ENCODE measurements around the gene TPST1. TPM values are rescaled to one million over a fixed set of nuclear protein-coding genes. Genes with fewer than 3 reads are reported as not detected.

TPST1 gene
- polyA plus RNA-seq, 1 donor (not counting 4 experiments of a cell fraction or from before 2014, with no cell fraction given): 48.5 TPM

GRCh38 chr7:66183700-66184099 is 21.4 kb upstream of the TPST1 start:
- no peaks in the 10 kb centered on the region for H4K20me1 ChIP-seq (ENCODE audit: control insufficient read depth, extremely low read depth, insufficient read depth, low read length)
- no peak overlapping the region for H3K9ac ChIP-seq (ENCODE audit: control insufficient read depth, extremely low read depth, insufficient read depth, low read length)
- no peaks in the 10 kb centered on the region for H3K79me2 ChIP-seq (ENCODE audit: control insufficient read depth, insufficient read depth, low read length)
- H3K27me3 ChIP-seq (ENCODE audit: control insufficient read depth, extremely low read depth, insufficient read depth, low read length): no peaks in the 10 kb centered on the region
- FAIRE-seq (no peak), DNase-seq (ENCODE audit: low read depth, low spot score) (no peak)
- H3K36me3 ChIP-seq (ENCODE audit: control insufficient read depth in 2 of 2, extremely low read depth in 1 of 2, insufficient read depth in 2 of 2, low read length in 2 of 2): no peaks in the 10 kb centered on the region
- H3K9me1 ChIP-seq (ENCODE audit: control insufficient read depth, extremely low read depth, insufficient read depth, low read length): no peaks in the 10 kb centered on the region
- H3K4me3 ChIP-seq (ENCODE audit: control insufficient read depth in 2 of 3, extremely low read depth in 1 of 3, insufficient read depth in 2 of 3, low read depth in 1 of 3, low read length in 3 of 3): no peak overlapping the region
- dilution Hi-C loops (cut with MboI; ENCODE audit: extremely low pct_ligation_motif_present, low sequenced_read_pairs): no loop called here
- TF ChIP-seq EZH2 (IDR thresholded peaks at IDR 0.05; ENCODE audit: low read length) (no peak), CTCF (optimal IDR thresholded peaks at IDR 0.05 in 1 of 3, IDR thresholded peaks at IDR 0.05 in 1 of 3, conservative IDR thresholded peaks at IDR 0.05 in 1 of 3; ENCODE audit: extremely low read depth in 1 of 3, insufficient read depth in 2 of 3, low read length in 3 of 3) (no peak)
- H3K4me1 ChIP-seq (ENCODE audit: control insufficient read depth, extremely low read depth, insufficient read depth, low read length): no peaks in the 10 kb centered on the region
- H3K4me2 ChIP-seq (ENCODE audit: control insufficient read depth, extremely low read depth, insufficient read depth, low read depth, low read length): no peak overlapping the region
- H3K9me3 ChIP-seq (ENCODE audit: control insufficient read depth, low read depth, low read length): no peaks in the 10 kb centered on the region
- no peak overlapping the region for H3K27ac ChIP-seq (ENCODE audit: control insufficient read depth, insufficient read depth, low read length)
- no peak overlapping the region for H2AFZ ChIP-seq (ENCODE audit: control insufficient read depth, low read length)

GRCh38 chr7:66185680-66186187 is 19.4 kb upstream of the TPST1 start:
- dilution Hi-C loops (cut with MboI; ENCODE audit: extremely low pct_ligation_motif_present, low sequenced_read_pairs): no loop called here
- Histone ChIP-seq H3K27ac (ENCODE audit: control insufficient read depth, insufficient read depth, low read length) (no peak overlapping the region), H2AFZ (ENCODE audit: control insufficient read depth, low read length) (no peak overlapping the region), H3K79me2 (ENCODE audit: control insufficient read depth, insufficient read depth, low read length) (no peaks in the 10 kb centered on the region), H3K27me3 (ENCODE audit: control insufficient read depth, extremely low read depth, insufficient read depth, low read length) (no peaks in the 10 kb centered on the region), H3K4me2 (ENCODE audit: control insufficient read depth, extremely low read depth, insufficient read depth, low read depth, low read length) (no peak overlapping the region), H3K9me1 (ENCODE audit: control insufficient read depth, extremely low read depth, insufficient read depth, low read length) (no peaks in the 10 kb centered on the region), H3K4me3 (ENCODE audit: control insufficient read depth in 2 of 3, extremely low read depth in 1 of 3, insufficient read depth in 2 of 3, low read depth in 1 of 3, low read length in 3 of 3) (no peak overlapping the region), H3K4me1 (ENCODE audit: control insufficient read depth, extremely low read depth, insufficient read depth, low read length) (no peaks in the 10 kb centered on the region), H3K36me3 (ENCODE audit: control insufficient read depth in 2 of 2, extremely low read depth in 1 of 2, insufficient read depth in 2 of 2, low read length in 2 of 2) (no peaks in the 10 kb centered on the region), H3K9me3 (ENCODE audit: control insufficient read depth, low read depth, low read length) (no peaks in the 10 kb centered on the region), H4K20me1 (ENCODE audit: control insufficient read depth, extremely low read depth, insufficient read depth, low read length) (no peaks in the 10 kb centered on the region), H3K9ac (ENCODE audit: control insufficient read depth, extremely low read depth, insufficient read depth, low read length) (no peak overlapping the region)
- TF ChIP-seq CTCF (optimal IDR thresholded peaks at IDR 0.05 in 1 of 3, IDR thresholded peaks at IDR 0.05 in 1 of 3, conservative IDR thresholded peaks at IDR 0.05 in 1 of 3; ENCODE audit: extremely low read depth in 1 of 3, insufficient read depth in 2 of 3, low read length in 3 of 3): no peak
- TF ChIP-seq EZH2 (IDR thresholded peaks at IDR 0.05; ENCODE audit: low read length): no peak
- no peak for DNase-seq (ENCODE audit: low read depth, low spot score)
- no peak for FAIRE-seq

Measured in keratinocyte (primary cell).